ENCODE measurements around the gene RASSF10. TPM values are rescaled to one million over a fixed set of nuclear protein-coding genes. Genes with fewer than 3 reads are reported as not detected.

RASSF10 gene
- polyA plus RNA-seq, 1 of the 3 experiments (the other 2 are of a cell fraction) = not detected

GRCh38 chr11:12983336-12983735 lies 25.8 kb upstream of the RASSF10 start:
- TF ChIP-seq PBX3 (IDR thresholded peaks at IDR 0.05) (no peak), IRF3 (IDR thresholded peaks at IDR 0.05; ENCODE audit: low read depth, low read length) (no peak), JUND (IDR thresholded peaks at IDR 0.05) (no peak), GATA2 (CRISPR knock-in tag; IDR thresholded peaks at IDR 0.05) (no peak), NFIC (IDR thresholded peaks at IDR 0.05; ENCODE audit: borderline replicate concordance) (no peak), TAF1 (IDR thresholded peaks at IDR 0.05; ENCODE audit: borderline replicate concordance, low read depth, low read length) (no peak), MXI1 (IDR thresholded peaks at IDR 0.05; ENCODE audit: low read depth, low read length) (no peak), TCF12 (IDR thresholded peaks at IDR 0.05) (no peak), TEAD4 (IDR thresholded peaks at IDR 0.05; ENCODE audit: borderline replicate concordance, insufficient read depth) (no peak), YY1 (IDR thresholded peaks at IDR 0.05; ENCODE audit: low read depth) (no peak), MEF2A (IDR thresholded peaks at IDR 0.05; ENCODE audit: borderline replicate concordance, low read depth) (no peak), GABPA (IDR thresholded peaks at IDR 0.05; ENCODE audit: low read depth) (no peak), SMC3 (IDR thresholded peaks at IDR 0.05; ENCODE audit: low read depth, low read length) (no peak), RCOR1 (IDR thresholded peaks at IDR 0.05; ENCODE audit: low read length) (no peak), ELF1 (IDR thresholded peaks at IDR 0.05) (no peak)
- Histone ChIP-seq H2AFZ (ENCODE audit: low read depth) (no peak overlapping the region), H3K9me3 (no peaks in the 10 kb centered on the region), H3K27ac (ENCODE audit: low read depth in 2 of 2, low read length in 1 of 2) (no peak overlapping the region), H3K36me3 (replicated peaks in 1 of 2; ENCODE audit: control insufficient read depth in 1 of 2, insufficient read depth in 2 of 2, low read length in 1 of 2) (no peaks in the 10 kb centered on the region), H3F3A (replicated peaks; ENCODE audit: insufficient read depth) (no peaks in the 10 kb centered on the region), H3K4me1 (ENCODE audit: control insufficient read depth in 1 of 2, insufficient read depth in 2 of 2, low read depth in 1 of 2, low read length in 1 of 2) (no peaks in the 10 kb centered on the region), H3K79me2 (ENCODE audit: insufficient read depth) (no peaks in the 10 kb centered on the region), H4K20me1 (ENCODE audit: insufficient read depth) (no peaks in the 10 kb centered on the region), H3K4me2 (no peak overlapping the region), H3K4me3 (ENCODE audit: low read depth in 2 of 2, low read length in 1 of 2) (no peak overlapping the region), H3K9me2 (no peaks in the 10 kb centered on the region), H3K9ac (no peak overlapping the region), H3K27me3 (ENCODE audit: insufficient read depth) (peaks cover 2% of the 10 kb centered on the region; the same call in 1 of the 2 replicates)
- POLR2A ChIA-PET = no interaction called here
- CTCF ChIA-PET = interaction anchor here (0.8 to 1.3 kb wide), 2 partner anchors 169 to 200 kb away, joined by 3 read pairs; no protein-coding TSS in a partner anchor
- DNase-seq = no peak
- 77% methylated on average over 7 of the region's 7 CpGs for WGBS (ENCODE audit: low lambda C conversion rate)

- Histone ChIP-seq H3K9ac (no peak overlapping the region), H3K27ac (ENCODE audit: low read depth in 2 of 2, low read length in 1 of 2) (no peak overlapping the region), H3K9me2 (no peaks in the 10 kb centered on the region), H3F3A (replicated peaks; ENCODE audit: insufficient read depth) (no peaks in the 10 kb centered on the region), H4K20me1 (ENCODE audit: insufficient read depth) (no peaks in the 10 kb centered on the region), H3K4me3 (ENCODE audit: low read depth in 2 of 2, low read length in 1 of 2) (no peak overlapping the region), H3K9me3 (no peaks in the 10 kb centered on the region), H3K79me2 (ENCODE audit: insufficient read depth) (no peaks in the 10 kb centered on the region), H3K36me3 (replicated peaks in 1 of 2; ENCODE audit: control insufficient read depth in 1 of 2, insufficient read depth in 2 of 2, low read length in 1 of 2) (no peaks in the 10 kb centered on the region), H3K4me2 (no peak overlapping the region), H2AFZ (ENCODE audit: low read depth) (no peak overlapping the region), H3K4me1 (ENCODE audit: control insufficient read depth in 1 of 2, insufficient read depth in 2 of 2, low read depth in 1 of 2, low read length in 1 of 2) (no peaks in the 10 kb centered on the region), H3K27me3 (ENCODE audit: insufficient read depth) (no peaks in the 10 kb centered on the region; the same call in 1 of the 2 replicates)
- POLR2A ChIA-PET = no interaction called here
- CTCF ChIA-PET = interaction anchor here (1.3 kb wide), 1 partner anchor 198 kb away, joined by 3 read pairs; no protein-coding TSS in a partner anchor
- DNase-seq = no peak
- WGBS (ENCODE audit: low lambda C conversion rate) = 62% methylated on average over 8 of the region's 8 CpGs
- TF ChIP-seq MEF2A (IDR thresholded peaks at IDR 0.05; ENCODE audit: borderline replicate concordance, low read depth) (no peak), YY1 (IDR thresholded peaks at IDR 0.05; ENCODE audit: low read depth) (no peak), ELF1 (IDR thresholded peaks at IDR 0.05) (no peak), RFX5 (IDR thresholded peaks at IDR 0.05; ENCODE audit: low read length) (no peak), CTCF (IDR thresholded peaks at IDR 0.05) (no peak), TCF12 (IDR thresholded peaks at IDR 0.05) (no peak), EZH2phosphoT487 (IDR thresholded peaks at IDR 0.05; ENCODE audit: borderline replicate concordance, low read depth) (no peak), PBX3 (IDR thresholded peaks at IDR 0.05) (no peak), SMC3 (IDR thresholded peaks at IDR 0.05; ENCODE audit: low read depth, low read length) (no peak), ZBTB33 (IDR thresholded peaks at IDR 0.05; ENCODE audit: borderline replicate concordance, low read depth) (no peak), RCOR1 (IDR thresholded peaks at IDR 0.05; ENCODE audit: low read length) (no peak)
Observed at GRCh38 chr11:12986194-12986898, 22.8 kb upstream of the RASSF10 start.

All from SK-N-SH (cell line).